Gastrocnemius medialis (tissue), 4 donors: Measurements from ENCODE around the gene TMEM161B.

Experiments
- CTCF ChIP-seq, 5 experiments: fragments of 450-650 bp in 3 of 5; fragments of 200-600 bp in 2 of 5; sonication (generic) in 2 of 5; IDR thresholded peaks in 4 of 5; conservative IDR thresholded peaks in 1 of 5; 1 replicate in 4 of 5; 2 replicates in 1 of 5; pipeline ENCODE4 v1.5.1; 2016 to 2019; ENCODE audit warnings: antibody characterized with exemption in 5 of 5, mild to moderate bottlenecking in 3 of 5, moderate library complexity in 3 of 5
- POLR2A ChIP-seq, 2 donors: fragments of 450-650 bp; IDR thresholded peaks; one replicate each; pipeline ENCODE4 v1.6.1; 2017; ENCODE audit warnings: antibody characterized with exemption in 2 of 2, mild to moderate bottlenecking in 2 of 2, moderate library complexity in 2 of 2

- TF ChIP-seq CTCF (IDR thresholded peaks at IDR 0.05 in 4 of 5, conservative IDR thresholded peaks at IDR 0.05 in 1 of 5) (no peak), POLR2A (IDR thresholded peaks at IDR 0.05) (no peak)
These were observed 12.7 kb upstream of the TMEM161B start for GRCh38 chr5:88281322-88281721.
